Fibroblast of lung (primary cell): ENCODE measurements around the gene RSAD1.

Experiments
- CTCF ChIP-seq, 2 donors: IDR thresholded peaks in 1 of 2; conservative IDR thresholded peaks in 1 of 2; 1 replicate in 1 of 2; 2 replicates in 1 of 2; pipeline ENCODE4 v1.5.1; 2011 to 2012; ENCODE audit warnings: low read length in 2 of 2, control low read depth in 1 of 2, inconsistent platforms in 1 of 2, low read depth in 1 of 2, mild to moderate bottlenecking in 1 of 2
- EZH2 ChIP-seq: IDR thresholded peaks from 2 replicates; pipeline ENCODE4 v1.5.1; 2012; ENCODE audit warnings: low read length, control low read depth, mild to moderate bottlenecking; ENCODE audit errors: missing control alignments

- TF ChIP-seq CTCF (conservative IDR thresholded peaks at IDR 0.05 in 1 of 2, IDR thresholded peaks at IDR 0.05 in 1 of 2; ENCODE audit: low read depth in 1 of 2, low read length in 2 of 2) (no peak), EZH2 (no peak)
These were observed 12.1 kb upstream of the RSAD1 start for GRCh38 chr17:50466371-50467113.
